PC-3 (cell line): ENCODE results near the gene FAM13A. TPM values are rescaled to one million over a fixed set of nuclear protein-coding genes. Genes with fewer than 3 reads are reported as not detected.

Experiments used
- ATAC-seq: fragments of 200-7000 bp; cut with Tn5 transposase; 2 replicates; pipeline ENCODE4 v1.9.1; 2020; ENCODE audit warnings: mild to moderate bottlenecking, moderate library complexity
- BruUV-seq: library from RNA; stranded (reverse); fragments of 400-500 nt; replicated peaks from 2 replicates; lab custom pipeline; 2021; lab: Mats Ljungman, UMichigan
- CTCF ChIA-PET: fragments of 300-600 bp; sonication (Branson Sonifier 250); formaldehyde crosslinking; loops from one replicate; lab custom pipeline; 2022; ENCODE audit warnings: antibody characterized with exemption; lab: Charles Lee
- POLR2A ChIA-PET: fragments of 300-600 bp; sonication (Branson Sonifier 250); formaldehyde crosslinking; loops from one replicate; lab custom pipeline; 2022; ENCODE audit warnings: antibody characterized with exemption; ENCODE audit not compliant: unreplicated experiment; lab: Charles Lee
- DNase-seq: peaks from one replicate; pipeline ENCODE4 v3.0.0-alpha.2; 2015
- H2AFZ ChIP-seq: fragments of 300-600 bp; sonication (generic); 2 replicates; pipeline ENCODE4 v1.6.0; 2016; ENCODE audit warnings: antibody characterized with exemption, low read length
- H3F3A ChIP-seq: fragments of 300-600 bp; sonication (generic); one replicate; pipeline ENCODE4 v1.6.0; 2017; ENCODE audit warnings: antibody characterized with exemption, low read length, control low read depth, mild to moderate bottlenecking; ENCODE audit not compliant: unreplicated experiment
- H3K27ac ChIP-seq: fragments of 300-600 bp; sonication (generic); 2 replicates; pipeline ENCODE4 v1.5.1; 2016; ENCODE audit warnings: mild to moderate bottlenecking, low read length
- H3K27me3 ChIP-seq: fragments of 300-600 bp; sonication (generic); 2 replicates; pipeline ENCODE4 v1.6.1; 2016; ENCODE audit warnings: low read length, mixed read lengths
- H3K36me3 ChIP-seq: fragments of 300-600 bp; sonication (generic); 2 replicates; pipeline ENCODE4 v1.6.1; 2016; ENCODE audit warnings: low read depth, mixed run types, low read length, mixed read lengths
- H3K4me1 ChIP-seq: fragments of 300-600 bp; sonication (generic); 2 replicates; pipeline ENCODE4 v1.5.1; 2016; ENCODE audit warnings: low read length; ENCODE audit not compliant: insufficient read depth
- H3K4me2 ChIP-seq: fragments of 300-600 bp; sonication (generic); 2 replicates; pipeline ENCODE4 v1.6.0; 2016; ENCODE audit warnings: low read length
- H3K4me3 ChIP-seq: fragments of 300-600 bp; sonication (generic); 2 replicates; pipeline ENCODE4 v1.5.1; 2016; ENCODE audit warnings: mild to moderate bottlenecking, low read length, mixed read lengths
- H3K79me2 ChIP-seq: fragments of 300-600 bp; sonication (generic); 2 replicates; pipeline ENCODE4 v1.6.1; 2017; ENCODE audit warnings: low read length, mixed read lengths
- H3K9ac ChIP-seq: fragments of 300-600 bp; sonication (generic); 2 replicates; pipeline ENCODE4 v1.6.0; 2016; ENCODE audit warnings: mild to moderate bottlenecking, low read length
- H3K9me2 ChIP-seq: fragments of 300-600 bp; sonication (generic); replicated peaks from 2 replicates; pipeline ENCODE4 v1.6.1; 2016; ENCODE audit warnings: mixed run types, low read length, mixed read lengths
- H3K9me3 ChIP-seq: fragments of 300-600 bp; sonication (generic); 2 replicates; pipeline ENCODE4 v1.6.1; 2016; ENCODE audit warnings: low read length, mixed read lengths
- H4K20me1 ChIP-seq: fragments of 300-600 bp; sonication (generic); 2 replicates; pipeline ENCODE4 v1.6.1; 2016; ENCODE audit warnings: low read length, mixed read lengths
- CTCF ChIP-seq: fragments of 300-600 bp; sonication (generic); conservative IDR thresholded peaks from 2 replicates; pipeline ENCODE4 v1.5.1; 2017; ENCODE audit warnings: antibody characterized with exemption, low read depth, mild to moderate bottlenecking, low read length
- EZH2 ChIP-seq: fragments of 300-600 bp; sonication (generic); IDR thresholded peaks from one replicate; pipeline ENCODE4 v1.6.1; 2017; ENCODE audit warnings: antibody characterized with exemption, mild to moderate bottlenecking, low read length; ENCODE audit not compliant: unreplicated experiment
- EZH2phosphoT487 ChIP-seq: fragments of 300-600 bp; sonication (generic); IDR thresholded peaks from 2 replicates; pipeline ENCODE4 v1.6.1; 2018; ENCODE audit warnings: mild to moderate bottlenecking, antibody characterized with exemption, low read length, borderline replicate concordance
- intact Hi-C: fragments of 100-400 bp; cut with micrococcal nuclease; formaldehyde crosslinking; loops from 2 replicates; pipeline ENCODE4 v1.9.0; 2023
- total RNA-seq: library from RNA; depleted of rRNA; stranded (reverse); fragments of >200 nt; gene quantifications from 2 replicates; pipeline ENCODE4 v1.2.3, GENCODE V29; 2014

FAM13A gene
- total RNA-seq, 1 experiment from 2014 or later: 8.6 TPM

GRCh38 chr4:88705223-88705622 lies 351.8 kb downstream of the FAM13A start:
- H3K4me2 ChIP-seq: no peak overlapping the region
- POLR2A ChIA-PET: no interaction called here
- H3F3A ChIP-seq: no peaks in the 10 kb centered on the region
- H3K79me2 ChIP-seq: no peaks in the 10 kb centered on the region
- H3K9me3 ChIP-seq: no peaks in the 10 kb centered on the region
- H3K4me3 ChIP-seq: no peak overlapping the region
- CTCF ChIA-PET: no interaction called here
- TF ChIP-seq CTCF (no peak), EZH2phosphoT487 (no peak), EZH2 (no peak)
- no peak overlapping the region for H3K27ac ChIP-seq
- H4K20me1 ChIP-seq: no peaks in the 10 kb centered on the region
- no peak for ATAC-seq
- H3K9ac ChIP-seq: no peak overlapping the region
- intact Hi-C loops: loop anchor here (10.0 kb wide), 1 partner anchor 260 kb away; no protein-coding TSS in a partner anchor
- H3K36me3 ChIP-seq: no peaks in the 10 kb centered on the region
- H3K27me3 ChIP-seq: no peaks in the 10 kb centered on the region
- no peak for DNase-seq
- H3K4me1 ChIP-seq: peaks cover 12% of the 10 kb centered on the region
- no peaks in the 10 kb centered on the region for H3K9me2 ChIP-seq
- no TSS peak for BruUV-seq
- H2AFZ ChIP-seq: no peak overlapping the region

- Histone ChIP-seq H3K79me2 (no peaks in the 10 kb centered on the region), H3K4me1 (peaks cover 12% of the 10 kb centered on the region), H3K9me2 (no peaks in the 10 kb centered on the region), H3K4me3 (no peak overlapping the region), H2AFZ (no peak overlapping the region), H3F3A (no peaks in the 10 kb centered on the region), H3K4me2 (no peak overlapping the region), H3K27me3 (no peaks in the 10 kb centered on the region), H3K9me3 (no peaks in the 10 kb centered on the region), H3K27ac (no peak overlapping the region), H3K36me3 (no peaks in the 10 kb centered on the region), H3K9ac (no peak overlapping the region), H4K20me1 (no peaks in the 10 kb centered on the region)
- ChIA-PET CTCF (no interaction called here), POLR2A (no interaction called here)
- TF ChIP-seq EZH2 (no peak), CTCF (no peak), EZH2phosphoT487 (no peak)
- ATAC-seq (no peak), DNase-seq (no peak)
- BruUV-seq: no TSS peak
- intact Hi-C loops: loop anchor here (10.0 kb wide), 1 partner anchor 262 kb away; no protein-coding TSS in a partner anchor
Measured at GRCh38 chr4:88702782-88703181, 354.2 kb downstream of the FAM13A start.

GRCh38 chr4:88698519-88698918 lies 358.5 kb downstream of the FAM13A start:
- intact Hi-C loops: no loop called here

More at GRCh38 chr4:88698519-88698918, 358.5 kb downstream of the FAM13A start:
- CTCF ChIA-PET: no interaction called here
- DNase-seq (no peak), ATAC-seq (no peak)
- Histone ChIP-seq H2AFZ (no peak overlapping the region), H3K36me3 (no peaks in the 10 kb centered on the region), H3K9me2 (no peaks in the 10 kb centered on the region), H3K9me3 (no peaks in the 10 kb centered on the region), H3K4me3 (no peak overlapping the region), H4K20me1 (no peaks in the 10 kb centered on the region), H3K9ac (no peak overlapping the region), H3K79me2 (no peaks in the 10 kb centered on the region), H3K27ac (no peak overlapping the region), H3K27me3 (no peaks in the 10 kb centered on the region), H3K4me2 (no peak overlapping the region), H3K4me1 (no peaks in the 10 kb centered on the region), H3F3A (no peaks in the 10 kb centered on the region)
- no TSS peak for BruUV-seq
- TF ChIP-seq CTCF: no peak
- TF ChIP-seq EZH2: no peak
- no peak for TF ChIP-seq EZH2phosphoT487
- POLR2A ChIA-PET: no interaction called here
